Heart left ventricle (tissue), 13 donors: ENCODE results near the gene FUT8.

Experiments
- CTCF ChIP-seq, 12 donors: fragments of 200-600 bp; sonication (generic) in 4 of 12; IDR thresholded peaks; one replicate each; pipeline versions ENCODE4 v1.5.0 to v1.8.0; 2018 to 2022; ENCODE audit warnings: antibody characterized with exemption in 12 of 12, mild to moderate bottlenecking in 5 of 12
- POLR2A ChIP-seq, 2 donors: fragments of 450-650 bp; IDR thresholded peaks; one replicate each; pipeline ENCODE4 v1.6.1; 2017; ENCODE audit warnings: antibody characterized with exemption in 2 of 2, mild to moderate bottlenecking in 2 of 2, moderate library complexity in 2 of 2
- donor health status: ischemic (EF 13 %, LVEDD 7.1; RV severe dilation, severe dysfunction).
- donor health status: DM: no; HTN: yes; CAD: no.
- donor health status: DM: no; HTN: no; CAD: no.
- donor health status: ischemic (EF 25% LVEDD 6.9; RV normal size, moderate dysfunction).
- donor health status: ischemic (EF 25% LVEDD 5.7; RV mildly dilated, moderate dysfunction).
- donor health status: ischemic (EF 35%, LVEDD 5.7; RV mildly dilated, moderate dysfunction).
- donor health status: nonischemic (EF 11% LVEDD 7.7; RV severe dilation, severe dysfunction).
- donor health status: DM: yes; HTN: yes; CAD: no.
- donor health status: PGD.
- donor health status: ischemic (EF 29% LVEDD 5.4; RV normal size, mild dysfunction).
- donor health status: nonischemic (EF 23%, LVEDD 6.1; RV moderate dilation, normal function).

DNA sequence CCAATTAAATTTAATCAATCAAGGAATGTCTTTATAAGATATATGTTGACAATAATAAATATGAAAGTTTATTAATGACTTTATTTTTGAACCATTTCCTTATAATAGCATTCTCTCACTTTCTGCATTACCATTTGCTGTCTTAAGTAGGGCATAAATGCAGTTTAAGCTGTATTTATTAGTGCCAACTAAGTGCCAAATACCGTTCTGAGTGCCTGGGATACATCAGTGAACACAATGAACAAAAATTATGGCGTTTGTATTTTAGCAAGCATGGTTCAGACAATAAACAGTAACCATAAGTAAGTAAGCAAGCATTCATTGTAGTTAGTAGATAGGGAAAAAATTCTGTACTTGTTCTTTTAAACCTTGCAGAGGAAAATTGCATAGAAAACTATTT, 145.8 kb downstream of the FUT8 start:
- no peak for TF ChIP-seq CTCF (IDR thresholded peaks at IDR 0.05)
- no peak for TF ChIP-seq POLR2A (IDR thresholded peaks at IDR 0.05)
